ENCODE measurements around the gene SORCS3. TPM values are rescaled to one million over a fixed set of nuclear protein-coding genes. Genes with fewer than 3 reads are reported as not detected.

Gene SORCS3
- total and polyA plus RNA-seq, 4 donors: 0.14 TPM; not detected in 3

DNA sequence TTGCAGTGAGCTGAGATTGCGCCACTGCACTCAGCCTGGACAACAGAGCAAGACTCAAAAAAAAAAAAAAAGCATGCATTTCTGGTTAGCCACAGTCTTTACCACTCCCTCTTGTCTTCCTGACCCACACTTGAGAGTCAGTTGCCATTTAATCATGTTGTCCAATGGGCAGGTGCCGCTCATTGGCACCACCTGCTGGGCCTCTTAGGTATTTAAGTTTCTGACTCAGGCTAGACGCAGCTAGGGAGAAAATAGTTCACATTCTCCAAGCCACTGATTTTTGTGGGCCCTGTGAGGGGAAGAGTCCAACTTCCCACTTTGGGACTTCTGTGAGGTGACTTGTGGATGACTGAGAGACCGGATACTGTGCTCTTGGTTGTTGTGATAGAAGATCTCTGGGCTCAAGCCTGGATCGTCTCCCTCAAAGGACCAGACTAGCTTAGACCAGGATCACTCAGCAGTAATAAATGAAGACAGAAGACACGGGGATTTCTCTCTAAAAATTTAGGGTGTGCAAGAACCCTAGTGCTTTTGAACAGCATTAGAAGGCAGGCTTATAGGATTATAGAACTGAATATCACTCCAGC, 26.8 kb upstream of the SORCS3 start:
- no peak for ATAC-seq (ENCODE audit: insufficient read depth, low FRiP score)
- 78 to 80% methylated on average over 6 of the region's 6 CpGs for WGBS, 2 donors

DNA sequence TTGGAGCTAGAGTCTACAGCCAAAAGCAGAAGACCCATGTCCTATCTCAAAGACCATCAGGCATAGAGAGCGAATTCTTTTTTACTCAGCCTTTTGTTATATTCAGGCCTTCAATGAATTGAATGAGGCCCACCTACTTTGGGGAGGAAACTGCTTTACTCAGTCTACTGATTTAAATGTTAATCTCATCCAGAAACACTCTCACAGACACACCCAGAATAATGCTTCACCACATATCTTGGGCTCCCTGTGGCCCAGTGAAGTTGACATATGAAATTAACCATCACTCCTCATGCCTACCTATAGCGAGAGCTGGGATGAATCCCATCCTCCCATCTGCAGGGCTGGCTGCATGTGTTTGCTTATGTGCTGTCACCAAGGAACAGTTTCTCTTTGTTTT, 26.0 kb upstream of the SORCS3 start:
- TF ChIP-seq, protein P1, sequence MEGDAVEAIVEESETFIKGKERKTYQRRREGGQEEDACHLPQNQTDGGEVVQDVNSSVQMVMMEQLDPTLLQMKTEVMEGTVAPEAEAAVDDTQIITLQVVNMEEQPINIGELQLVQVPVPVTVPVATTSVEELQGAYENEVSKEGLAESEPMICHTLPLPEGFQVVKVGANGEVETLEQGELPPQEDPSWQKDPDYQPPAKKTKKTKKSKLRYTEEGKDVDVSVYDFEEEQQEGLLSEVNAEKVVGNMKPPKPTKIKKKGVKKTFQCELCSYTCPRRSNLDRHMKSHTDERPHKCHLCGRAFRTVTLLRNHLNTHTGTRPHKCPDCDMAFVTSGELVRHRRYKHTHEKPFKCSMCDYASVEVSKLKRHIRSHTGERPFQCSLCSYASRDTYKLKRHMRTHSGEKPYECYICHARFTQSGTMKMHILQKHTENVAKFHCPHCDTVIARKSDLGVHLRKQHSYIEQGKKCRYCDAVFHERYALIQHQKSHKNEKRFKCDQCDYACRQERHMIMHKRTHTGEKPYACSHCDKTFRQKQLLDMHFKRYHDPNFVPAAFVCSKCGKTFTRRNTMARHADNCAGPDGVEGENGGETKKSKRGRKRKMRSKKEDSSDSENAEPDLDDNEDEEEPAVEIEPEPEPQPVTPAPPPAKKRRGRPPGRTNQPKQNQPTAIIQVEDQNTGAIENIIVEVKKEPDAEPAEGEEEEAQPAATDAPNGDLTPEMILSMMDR (IDR thresholded peaks at IDR 0.05; ENCODE audit: control extremely low read depth, extremely low read depth): no peak
- Histone ChIP-seq H3K9ac (ENCODE audit: insufficient read depth in 1 of 2, low read length in 2 of 2) (no peak overlapping the region), H3K9me3 (ENCODE audit: control insufficient read depth in 4 of 4, insufficient read depth in 3 of 4, low read length in 3 of 4) (peaks cover 0 to 4% (median 2%) of the 10 kb centered on the region in 4 donors), H3K27me3 (ENCODE audit: control insufficient read depth in 3 of 3, insufficient read depth in 3 of 3, low read length in 2 of 3) (no peaks in the 10 kb centered on the region), H3K27ac (ENCODE audit: low read depth in 1 of 2, low read length in 1 of 2) (no peak overlapping the region), H3K4me1 (ENCODE audit: control insufficient read depth in 5 of 5, insufficient read depth in 5 of 5, low read length in 5 of 5) (no peaks in the 10 kb centered on the region), H3K36me3 (ENCODE audit: control insufficient read depth in 4 of 4, insufficient read depth in 4 of 4, low read length in 4 of 4) (no peaks in the 10 kb centered on the region), H3K4me3 (no peak overlapping the region)
- ATAC-seq (ENCODE audit: insufficient read depth, low FRiP score) (no peak), DNase-seq (no peak)
- 87 to 92% methylated on average over 2 of the region's 2 CpGs for WGBS, 2 donors

More for the DNA sequence above, 26.8 kb upstream of the SORCS3 start:
- DNase-seq: no peak
- Histone ChIP-seq H3K36me3 (ENCODE audit: control insufficient read depth in 4 of 4, insufficient read depth in 4 of 4, low read length in 4 of 4) (no peaks in the 10 kb centered on the region), H3K27ac (ENCODE audit: low read depth in 1 of 2, low read length in 1 of 2) (no peak overlapping the region), H3K9ac (ENCODE audit: insufficient read depth in 1 of 2, low read length in 2 of 2) (no peak overlapping the region), H3K4me1 (ENCODE audit: control insufficient read depth in 5 of 5, insufficient read depth in 5 of 5, low read length in 5 of 5) (no peaks in the 10 kb centered on the region), H3K9me3 (ENCODE audit: control insufficient read depth in 4 of 4, insufficient read depth in 3 of 4, low read length in 3 of 4) (peaks cover 0 to 4% (median 2%) of the 10 kb centered on the region in 4 donors), H3K27me3 (ENCODE audit: control insufficient read depth in 3 of 3, insufficient read depth in 3 of 3, low read length in 2 of 3) (no peaks in the 10 kb centered on the region), H3K4me3 (no peak overlapping the region)
- TF ChIP-seq, protein P1 (IDR thresholded peaks at IDR 0.05; ENCODE audit: control extremely low read depth, extremely low read depth): no peak

DNA sequence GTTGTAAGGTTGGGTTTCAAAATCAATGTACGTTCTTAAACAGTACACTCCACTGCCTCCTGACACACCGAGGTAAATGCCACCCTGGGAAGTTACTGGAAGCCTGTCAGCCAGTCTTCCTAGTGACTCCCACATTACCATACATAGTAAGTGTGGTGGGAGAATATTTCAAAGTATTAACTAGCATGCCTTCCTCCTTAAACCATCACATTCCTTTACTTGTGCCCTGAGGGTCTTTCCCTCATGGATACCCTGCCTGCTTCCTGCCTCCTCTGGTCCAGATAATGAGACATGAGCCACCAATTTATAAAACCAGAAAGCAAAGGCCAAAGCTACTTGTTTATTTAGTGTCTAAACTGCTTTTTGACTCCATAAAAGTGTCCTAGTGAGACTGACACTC, 23.3 kb upstream of the SORCS3 start:
- H3K9ac ChIP-seq (ENCODE audit: insufficient read depth in 1 of 2, low read length in 2 of 2): no peak overlapping the region
- peaks cover 0 to 4% (median 0%) of the 10 kb centered on the region in 4 donors for H3K9me3 ChIP-seq (ENCODE audit: control insufficient read depth in 4 of 4, insufficient read depth in 3 of 4, low read length in 3 of 4)
- H3K36me3 ChIP-seq (ENCODE audit: control insufficient read depth in 4 of 4, insufficient read depth in 4 of 4, low read length in 4 of 4): no peaks in the 10 kb centered on the region
- TF ChIP-seq, protein P1 (IDR thresholded peaks at IDR 0.05; ENCODE audit: control extremely low read depth, extremely low read depth): no peak
- H3K27ac ChIP-seq (ENCODE audit: low read depth in 1 of 2, low read length in 1 of 2): no peak overlapping the region
- no peaks in the 10 kb centered on the region for H3K4me1 ChIP-seq (ENCODE audit: control insufficient read depth in 5 of 5, insufficient read depth in 5 of 5, low read length in 5 of 5)
- no peaks in the 10 kb centered on the region for H3K27me3 ChIP-seq (ENCODE audit: control insufficient read depth in 3 of 3, insufficient read depth in 3 of 3, low read length in 2 of 3)
- ATAC-seq (ENCODE audit: insufficient read depth, low FRiP score) (no peak), DNase-seq (no peak)
- WGBS, 2 donors: 82 to 83% methylated on average over 2 of the region's 2 CpGs
- no peak overlapping the region for H3K4me3 ChIP-seq

DNA sequence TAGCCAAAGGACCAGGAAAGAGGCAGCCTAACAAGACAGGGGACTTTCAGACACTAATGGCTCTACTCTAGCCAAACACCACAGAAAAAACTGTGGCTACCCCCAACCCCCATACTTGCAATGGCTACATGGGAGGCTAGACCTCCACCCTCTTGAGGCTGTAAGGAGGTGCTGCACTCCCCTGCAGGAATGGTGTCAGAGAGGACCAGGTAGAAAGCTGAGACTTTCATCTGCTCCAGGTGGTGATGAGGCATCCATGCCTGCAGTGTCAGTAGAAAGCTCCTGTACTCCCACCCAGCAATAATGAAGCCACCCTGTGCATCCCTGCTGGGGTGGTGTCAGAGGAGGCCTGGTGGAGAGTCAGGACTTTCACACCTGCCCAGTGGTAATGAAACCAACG, 18.9 kb upstream of the SORCS3 start:
- H3K36me3 ChIP-seq (ENCODE audit: control insufficient read depth in 4 of 4, insufficient read depth in 4 of 4, low read length in 4 of 4): no peaks in the 10 kb centered on the region
- ATAC-seq (ENCODE audit: insufficient read depth, low FRiP score) (no peak), DNase-seq (no peak)
- H3K9me3 ChIP-seq (ENCODE audit: control insufficient read depth in 4 of 4, insufficient read depth in 3 of 4, low read length in 3 of 4): peaks cover 0 to 1% (median 0%) of the 10 kb centered on the region in 4 donors
- H3K27ac ChIP-seq (ENCODE audit: low read depth in 1 of 2, low read length in 1 of 2): no peak overlapping the region
- WGBS, 2 donors: 84 to 94% methylated on average over 1 of the region's 1 CpG
- no peaks in the 10 kb centered on the region for H3K4me1 ChIP-seq (ENCODE audit: control insufficient read depth in 5 of 5, insufficient read depth in 5 of 5, low read length in 5 of 5)
- H3K4me3 ChIP-seq: no peak overlapping the region
- TF ChIP-seq, protein P1 (IDR thresholded peaks at IDR 0.05; ENCODE audit: control extremely low read depth, extremely low read depth): no peak
- H3K9ac ChIP-seq (ENCODE audit: insufficient read depth in 1 of 2, low read length in 2 of 2): no peak overlapping the region
- no peaks in the 10 kb centered on the region for H3K27me3 ChIP-seq (ENCODE audit: control insufficient read depth in 3 of 3, insufficient read depth in 3 of 3, low read length in 2 of 3)

All from lung (tissue), 12 donors.